ENCODE data around the gene MYO1B. TPM values are rescaled to one million over a fixed set of nuclear protein-coding genes. Genes with fewer than 3 reads are reported as not detected.

MYO1B gene
- total RNA-seq, 1 donor from 2014 or later = 81.6 TPM

- no peak for DNase-seq (ENCODE audit: low spot score in 2 of 2, unreplicated experiment in 2 of 2)
These were observed 21.0 kb downstream of the MYO1B start for GRCh38 chr2:191266201-191266600.

DNA sequence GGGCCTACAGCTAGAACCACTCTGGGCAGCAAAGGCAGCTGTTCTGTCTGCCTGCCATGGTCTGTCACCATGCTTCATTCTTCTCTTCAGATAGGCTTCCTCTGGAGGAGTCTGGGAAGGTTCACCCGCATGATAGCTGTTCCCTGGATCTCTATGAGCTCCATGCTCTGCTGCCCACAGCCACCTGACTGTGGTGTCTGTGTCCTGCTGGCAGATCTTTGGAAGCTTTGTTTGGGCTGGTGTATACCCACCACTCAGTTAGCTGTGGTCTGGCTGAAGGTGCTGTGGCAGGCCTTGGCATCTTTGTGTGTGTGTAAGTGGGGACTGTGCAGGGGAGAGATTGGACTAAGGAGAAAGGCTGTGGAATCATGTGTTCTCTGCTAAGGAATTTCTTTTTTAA is 23.4 kb downstream of the MYO1B start:
- no peak overlapping the region for H3K4me3 Mint-ChIP-seq
- H3K27ac Mint-ChIP-seq = no peak overlapping the region
- no peak for DNase-seq (ENCODE audit: low spot score in 2 of 2, unreplicated experiment in 2 of 2)
- peaks cover 3% of the 10 kb centered on the region for H3K36me3 Mint-ChIP-seq
- peaks cover 17% of the 10 kb centered on the region for H3K4me1 Mint-ChIP-seq
- TF ChIP-seq, protein P1, sequence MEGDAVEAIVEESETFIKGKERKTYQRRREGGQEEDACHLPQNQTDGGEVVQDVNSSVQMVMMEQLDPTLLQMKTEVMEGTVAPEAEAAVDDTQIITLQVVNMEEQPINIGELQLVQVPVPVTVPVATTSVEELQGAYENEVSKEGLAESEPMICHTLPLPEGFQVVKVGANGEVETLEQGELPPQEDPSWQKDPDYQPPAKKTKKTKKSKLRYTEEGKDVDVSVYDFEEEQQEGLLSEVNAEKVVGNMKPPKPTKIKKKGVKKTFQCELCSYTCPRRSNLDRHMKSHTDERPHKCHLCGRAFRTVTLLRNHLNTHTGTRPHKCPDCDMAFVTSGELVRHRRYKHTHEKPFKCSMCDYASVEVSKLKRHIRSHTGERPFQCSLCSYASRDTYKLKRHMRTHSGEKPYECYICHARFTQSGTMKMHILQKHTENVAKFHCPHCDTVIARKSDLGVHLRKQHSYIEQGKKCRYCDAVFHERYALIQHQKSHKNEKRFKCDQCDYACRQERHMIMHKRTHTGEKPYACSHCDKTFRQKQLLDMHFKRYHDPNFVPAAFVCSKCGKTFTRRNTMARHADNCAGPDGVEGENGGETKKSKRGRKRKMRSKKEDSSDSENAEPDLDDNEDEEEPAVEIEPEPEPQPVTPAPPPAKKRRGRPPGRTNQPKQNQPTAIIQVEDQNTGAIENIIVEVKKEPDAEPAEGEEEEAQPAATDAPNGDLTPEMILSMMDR (IDR thresholded peaks at IDR 0.05; ENCODE audit: unreplicated experiment) = no peak
- no peaks in the 10 kb centered on the region for H3K9me3 Mint-ChIP-seq
- no peaks in the 10 kb centered on the region for H3K27me3 Mint-ChIP-seq (ENCODE audit: low read depth)

More at GRCh38 chr2:191266201-191266600, 21.0 kb downstream of the MYO1B start:
- Mint-ChIP-seq H3K4me1 (peaks cover 26% of the 10 kb centered on the region), H3K27me3 (ENCODE audit: low read depth) (no peaks in the 10 kb centered on the region), H3K36me3 (peaks cover 3% of the 10 kb centered on the region), H3K9me3 (no peaks in the 10 kb centered on the region), H3K27ac (no peak overlapping the region), H3K4me3 (no peak overlapping the region)
- TF ChIP-seq, protein P1 (IDR thresholded peaks at IDR 0.05; ENCODE audit: unreplicated experiment) = no peak

GRCh38 chr2:191270306-191271161 is 25.3 kb downstream of the MYO1B start:
- peaks cover 13% of the 10 kb centered on the region for H3K4me1 Mint-ChIP-seq
- no peak overlapping the region for H3K27ac Mint-ChIP-seq
- peaks cover 3% of the 10 kb centered on the region for H3K36me3 Mint-ChIP-seq

GRCh38 chr2:191272064-191272463 is 26.9 kb downstream of the MYO1B start:
- Mint-ChIP-seq H3K36me3 (peaks cover 5% of the 10 kb centered on the region), H3K27me3 (ENCODE audit: low read depth) (no peaks in the 10 kb centered on the region), H3K4me3 (no peak overlapping the region), H3K27ac (no peak overlapping the region), H3K4me1 (peaks cover 7% of the 10 kb centered on the region), H3K9me3 (no peaks in the 10 kb centered on the region)
- TF ChIP-seq, protein P1 (IDR thresholded peaks at IDR 0.05; ENCODE audit: unreplicated experiment) = no peak
- DNase-seq (ENCODE audit: low spot score in 2 of 2, unreplicated experiment in 2 of 2) = no peak

More at GRCh38 chr2:191270306-191271161, 25.3 kb downstream of the MYO1B start:
- Mint-ChIP-seq H3K9me3 (no peaks in the 10 kb centered on the region), H3K27me3 (ENCODE audit: low read depth) (no peaks in the 10 kb centered on the region), H3K4me3 (no peak overlapping the region)
- no peak for DNase-seq (ENCODE audit: low spot score in 2 of 2, unreplicated experiment in 2 of 2)
- TF ChIP-seq, protein P1 (IDR thresholded peaks at IDR 0.05; ENCODE audit: unreplicated experiment) = no peak

DNA sequence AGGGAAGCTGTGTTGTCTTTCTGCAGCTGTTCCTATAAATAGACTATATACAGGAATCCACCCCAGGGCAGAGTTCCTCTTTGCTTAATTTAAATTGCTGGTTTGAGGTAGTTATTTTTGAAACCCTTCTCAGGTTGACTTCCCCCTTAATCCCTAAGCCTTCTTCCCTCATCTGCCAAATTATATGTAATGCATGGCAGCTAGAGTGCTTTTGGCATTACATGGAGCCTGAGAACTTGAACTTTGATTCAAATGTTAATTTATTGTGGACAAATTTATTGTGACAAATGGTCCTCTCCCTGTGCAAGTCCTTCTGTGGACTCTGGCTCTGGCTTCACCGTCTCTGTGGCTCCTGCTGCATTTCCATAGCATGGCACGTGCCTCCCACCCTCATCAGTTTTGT is 29.2 kb downstream of the MYO1B start:
- Mint-ChIP-seq H3K9me3 (no peaks in the 10 kb centered on the region), H3K4me1 (peaks cover 7% of the 10 kb centered on the region), H3K36me3 (peaks cover 8% of the 10 kb centered on the region), H3K27me3 (ENCODE audit: low read depth) (no peaks in the 10 kb centered on the region), H3K27ac (no peak overlapping the region), H3K4me3 (no peak overlapping the region)
- no peak for DNase-seq (ENCODE audit: low spot score in 2 of 2, unreplicated experiment in 2 of 2)
- TF ChIP-seq, protein P1 (IDR thresholded peaks at IDR 0.05; ENCODE audit: unreplicated experiment) = no peak

Measured in mesothelial cell of epicardium (in vitro differentiated cells).